B cell (primary cell): ENCODE measurements around the gene SHB. TPM values are rescaled to one million over a fixed set of nuclear protein-coding genes. Genes with fewer than 3 reads are reported as not detected.

Source experiments
- ATAC-seq: fragments of 200-7000 bp; cut with Tn5 transposase; one replicate; pipeline ENCODE4 v1.10.0; 2021; ENCODE audit warnings: low read depth, mild to moderate bottlenecking, moderate number of reproducible peaks, moderate library complexity
- CTCF ChIA-PET: fragments of 350-600 bp; sonication (Branson Sonifier 250); formaldehyde crosslinking; loops from one replicate; lab custom pipeline; 2021; ENCODE audit warnings: antibody characterized with exemption, inconsistent platforms; lab: Charles Lee
- POLR2A ChIA-PET: fragments of 350-600 bp; sonication (Branson Sonifier 250); formaldehyde crosslinking; loops from one replicate; lab custom pipeline; 2021; ENCODE audit warnings: antibody characterized with exemption; lab: Charles Lee
- DNase-seq: peaks from one replicate; pipeline ENCODE4 v3.0.0; 2013
- H2AFZ ChIP-seq: 2 replicates; pipeline ENCODE4 v1.6.1; 2012; ENCODE audit warnings: mild to moderate bottlenecking, low read depth, low read length; ENCODE audit not compliant: insufficient read depth, poor library complexity, severe bottlenecking
- H3K27ac ChIP-seq, 2 donors: 1 replicate in 1 of 2; 2 replicates in 1 of 2; pipeline ENCODE4 v1.5.1; 2012 to 2013; ENCODE audit warnings: low read length in 2 of 2, mild to moderate bottlenecking in 2 of 2, moderate library complexity in 1 of 2
- H3K27me3 ChIP-seq, 4 experiments: fragments of 200-600 bp in 1 of 4; sonication (generic) in 1 of 4; replicated peaks in 1 of 4; 1 replicate in 2 of 4; 2 replicates in 2 of 4; pipeline versions ENCODE4 v1.6.1 to v1.7.0; 2013 to 2016; ENCODE audit warnings: low read length in 3 of 4, mild to moderate bottlenecking in 2 of 4, mixed read lengths in 1 of 4, moderate library complexity in 1 of 4; ENCODE audit not compliant: insufficient read depth in 4 of 4, control insufficient read depth in 3 of 4; ENCODE audit errors: control extremely low read depth in 1 of 4
- H3K36me3 ChIP-seq, 2 experiments: replicated peaks in 1 of 2; 1 replicate in 1 of 2; 2 replicates in 1 of 2; pipeline versions ENCODE4 v1.6.1 to v1.7.1; 2013; ENCODE audit warnings: low read length in 1 of 2; ENCODE audit not compliant: insufficient read depth in 2 of 2, control insufficient read depth in 1 of 2; ENCODE audit errors: control extremely low read depth in 1 of 2, extremely low read depth in 1 of 2
- H3K4me1 ChIP-seq, 2 donors: fragments of 200-600 bp in 1 of 2; sonication (generic) in 1 of 2; 1 replicate in 1 of 2; 2 replicates in 1 of 2; pipeline versions ENCODE4 v1.5.1 to v1.6.1; 2013 to 2017; ENCODE audit warnings: low read length in 2 of 2; ENCODE audit not compliant: control insufficient read depth in 2 of 2, insufficient read depth in 2 of 2
- H3K4me2 ChIP-seq: replicated peaks from 2 replicates; pipeline ENCODE3; 2012; ENCODE audit warnings: mild to moderate bottlenecking, low read depth, low read length; ENCODE audit not compliant: poor library complexity, severe bottlenecking
- H3K4me3 ChIP-seq, 5 experiments: fragments of 200-600 bp in 1 of 5; sonication (generic) in 1 of 5; 1 replicate in 3 of 5; 2 replicates in 2 of 5; pipeline versions ENCODE4 v1.5.1 to v1.7.0; 2011 to 2016; ENCODE audit warnings: low read length in 4 of 5, mild to moderate bottlenecking in 4 of 5, low read depth in 2 of 5, control low read depth in 1 of 5, moderate library complexity in 1 of 5; ENCODE audit not compliant: insufficient read depth in 1 of 5; ENCODE audit errors: control extremely low read depth in 1 of 5, extremely low read depth in 1 of 5
- H3K79me2 ChIP-seq: fragments of 200-600 bp; sonication (generic); one replicate; pipeline ENCODE4 v1.6.0; 2016; ENCODE audit warnings: low read length; ENCODE audit not compliant: control insufficient read depth, insufficient read depth
- H3K9ac ChIP-seq: fragments of 200-600 bp; sonication (generic); 2 replicates; pipeline ENCODE4 v1.6.1; 2017; ENCODE audit warnings: mild to moderate bottlenecking, low read length, moderate library complexity
- H3K9me3 ChIP-seq, 3 donors: one replicate each; pipeline versions ENCODE4 v1.6.1 to v1.7.1; 2013; ENCODE audit warnings: low read length in 2 of 3; ENCODE audit not compliant: control insufficient read depth in 2 of 3, insufficient read depth in 1 of 3; ENCODE audit errors: control extremely low read depth in 1 of 3
- H4K20me1 ChIP-seq: 2 replicates; pipeline ENCODE4 v1.6.0; 2012; ENCODE audit warnings: mild to moderate bottlenecking, low read length; ENCODE audit not compliant: insufficient read depth, control insufficient read depth, poor library complexity, severe bottlenecking
- H3K27ac Mint-ChIP-seq: one replicate; pipeline ENCODE4 v1.8.0; 2021; ENCODE audit warnings: mixed read lengths
- H3K27me3 Mint-ChIP-seq: one replicate; pipeline ENCODE4 v1.8.0; 2021; ENCODE audit warnings: mixed read lengths
- H3K4me1 Mint-ChIP-seq: one replicate; pipeline ENCODE4 v1.8.0; 2021; ENCODE audit warnings: mixed read lengths
- H3K4me3 Mint-ChIP-seq: one replicate; pipeline ENCODE4 v1.8.0; 2021; ENCODE audit warnings: mixed read lengths
- H3K9me3 Mint-ChIP-seq: one replicate; pipeline ENCODE4 v1.8.0; 2022; ENCODE audit warnings: mixed read lengths; ENCODE audit not compliant: insufficient read depth
- EZH2 ChIP-seq: IDR thresholded peaks from 2 replicates; pipeline ENCODE4 v1.6.1; 2012; ENCODE audit warnings: borderline replicate concordance, low read depth, mild to moderate bottlenecking, moderate library complexity, low read length; ENCODE audit not compliant: insufficient read depth, poor library complexity, severe bottlenecking
- WGBS: methylation state at CpG from one replicate; pipeline ENCODE4 v1.1.5; 2013; ENCODE audit warnings: missing lambda C conversion rate; ENCODE audit not compliant: insufficient coverage; 5-methylcytosine and 5-hydroxymethylcytosine counted together
- intact Hi-C: fragments of 100-400 bp; cut with micrococcal nuclease; formaldehyde crosslinking; loops from one replicate; pipeline ENCODE4 v1.10.0; 2022
- polyA plus RNA-seq: library from polyadenylated mRNA; depleted of rRNA; stranded (reverse); fragments of >200 nt; gene quantifications from 2 replicates; pipeline ENCODE4 v1.2.3, GENCODE V29; 2012
- total RNA-seq, 2 donors: library from RNA; stranded (reverse); fragments of 120-200 nt in 1 of 2; gene quantifications; 1 replicate in 1 of 2; 2 replicates in 1 of 2; pipeline versions ENCODE4 v1.2.3 to v1.2.4, GENCODE V29; 2013 to 2022
- TF ChIP-seq, protein P1 (sequence below): fragments of 200-600 bp; IDR thresholded peaks from one replicate; pipeline ENCODE4 v1.8.0; 2022; ENCODE audit warnings: antibody characterized with exemption, mild to moderate bottlenecking

The SHB gene
- total and polyA plus RNA-seq, 2 donors (not counting 1 experiment from before 2014, with no cell fraction given), result 0.06 to 1.9 TPM

DNA sequence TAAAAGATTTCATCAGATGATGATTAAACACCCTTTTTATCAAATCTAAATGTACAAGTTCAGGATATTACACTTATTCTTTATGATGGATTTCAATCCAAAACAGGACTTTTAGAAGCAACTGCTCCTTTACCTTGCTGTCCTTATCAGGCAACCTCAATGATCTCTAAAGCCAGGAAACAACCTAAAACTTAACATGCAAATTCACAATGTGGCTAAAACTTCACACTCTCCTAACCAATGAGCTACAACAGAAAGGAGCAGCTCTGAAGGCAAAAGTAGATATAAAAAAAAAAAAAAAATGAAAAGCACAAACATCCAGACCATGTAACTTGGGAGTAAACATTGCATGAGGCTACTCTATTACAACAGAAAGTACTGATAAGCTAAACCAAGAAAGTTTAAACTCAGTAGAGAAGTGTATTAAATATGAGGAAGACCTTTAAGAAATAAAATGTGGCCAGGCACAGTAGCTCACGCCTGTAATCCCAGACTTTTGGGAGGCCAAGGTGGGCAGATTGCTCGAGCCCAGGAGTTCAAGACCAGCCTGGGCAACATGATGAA, 188.0 kb downstream of the SHB start:
- Histone ChIP-seq H3K27ac (no peak overlapping the region), H3K9ac (no peak overlapping the region), H3K9me3 (peaks cover 0 to 7% (median 5%) of the 10 kb centered on the region in 3 donors), H3K4me1 (no peaks in the 10 kb centered on the region), H3K4me3 (no peak overlapping the region), H4K20me1 (peaks cover 11% of the 10 kb centered on the region), H3K36me3 (peaks cover 3 to 9% of the 10 kb centered on the region in 2 experiments), H3K79me2 (no peaks in the 10 kb centered on the region), H2AFZ (no peak overlapping the region), H3K27me3 (no peaks in the 10 kb centered on the region), H3K4me2 (no peak overlapping the region)
- no peaks in the 10 kb centered on the region for H3K9me3 Mint-ChIP-seq
- intact Hi-C loops, result no loop called here
- WGBS, result 92% methylated on average over 2 of the region's 2 CpGs
- H3K27ac Mint-ChIP-seq, result no peak overlapping the region
- no peaks in the 10 kb centered on the region for H3K27me3 Mint-ChIP-seq
- H3K4me3 Mint-ChIP-seq, result no peak overlapping the region
- ATAC-seq, result no peak
- CTCF ChIA-PET, result interaction anchor here (0.7 kb wide), 1 partner anchor 105 kb away, joined by 5 read pairs; no protein-coding TSS in a partner anchor
- no peak for DNase-seq
- POLR2A ChIA-PET, result no interaction called here
- no peaks in the 10 kb centered on the region for H3K4me1 Mint-ChIP-seq
- TF ChIP-seq EZH2, result no peak
- TF ChIP-seq, protein P1, sequence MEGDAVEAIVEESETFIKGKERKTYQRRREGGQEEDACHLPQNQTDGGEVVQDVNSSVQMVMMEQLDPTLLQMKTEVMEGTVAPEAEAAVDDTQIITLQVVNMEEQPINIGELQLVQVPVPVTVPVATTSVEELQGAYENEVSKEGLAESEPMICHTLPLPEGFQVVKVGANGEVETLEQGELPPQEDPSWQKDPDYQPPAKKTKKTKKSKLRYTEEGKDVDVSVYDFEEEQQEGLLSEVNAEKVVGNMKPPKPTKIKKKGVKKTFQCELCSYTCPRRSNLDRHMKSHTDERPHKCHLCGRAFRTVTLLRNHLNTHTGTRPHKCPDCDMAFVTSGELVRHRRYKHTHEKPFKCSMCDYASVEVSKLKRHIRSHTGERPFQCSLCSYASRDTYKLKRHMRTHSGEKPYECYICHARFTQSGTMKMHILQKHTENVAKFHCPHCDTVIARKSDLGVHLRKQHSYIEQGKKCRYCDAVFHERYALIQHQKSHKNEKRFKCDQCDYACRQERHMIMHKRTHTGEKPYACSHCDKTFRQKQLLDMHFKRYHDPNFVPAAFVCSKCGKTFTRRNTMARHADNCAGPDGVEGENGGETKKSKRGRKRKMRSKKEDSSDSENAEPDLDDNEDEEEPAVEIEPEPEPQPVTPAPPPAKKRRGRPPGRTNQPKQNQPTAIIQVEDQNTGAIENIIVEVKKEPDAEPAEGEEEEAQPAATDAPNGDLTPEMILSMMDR, result no peak

GRCh38 chr9:37876376-37876775, 192.7 kb downstream of the SHB start:
- no peak overlapping the region for H2AFZ ChIP-seq
- peaks cover 0 to 7% (median 5%) of the 10 kb centered on the region in 3 donors for H3K9me3 ChIP-seq
- H3K27ac ChIP-seq, result no peak overlapping the region
- peaks cover 8% of the 10 kb centered on the region for H4K20me1 ChIP-seq
- no peak overlapping the region for H3K9ac ChIP-seq
- Mint-ChIP-seq H3K27me3 (no peaks in the 10 kb centered on the region), H3K4me1 (no peaks in the 10 kb centered on the region), H3K27ac (no peak overlapping the region), H3K4me3 (no peak overlapping the region), H3K9me3 (no peaks in the 10 kb centered on the region)
- ChIA-PET POLR2A (no interaction called here), CTCF (no interaction called here)
- H3K79me2 ChIP-seq, result no peaks in the 10 kb centered on the region
- ATAC-seq (no peak), DNase-seq (no peak)
- peaks cover 2 to 3% of the 10 kb centered on the region in 2 experiments for H3K36me3 ChIP-seq
- TF ChIP-seq, protein P1, result no peak
- no peak for TF ChIP-seq EZH2
- no peaks in the 10 kb centered on the region for H3K4me1 ChIP-seq
- 100% methylated on average over 1 of the region's 1 CpG for WGBS
- intact Hi-C loops, result no loop called here
- H3K4me3 ChIP-seq, result no peak overlapping the region
- no peak overlapping the region for H3K4me2 ChIP-seq
- H3K27me3 ChIP-seq, result no peaks in the 10 kb centered on the region
